ENCODE data around the gene CES3.
"Not testable (repeated sequence)": the region's sequence is repeated elsewhere in the genome, so short reads cannot be mapped to it uniquely, and the experiment has no call there.

The CES3 gene

GRCh38 chr16:66926171-66926947, 34.7 kb upstream of the CES3 start:
- no peak for DNase-seq (ENCODE audit: low spot score)

GRCh38 chr16:66926961-66927436, 34.1 kb upstream of the CES3 start:
- no peak for DNase-seq (ENCODE audit: low spot score)

GRCh38 chr16:66927918-66928649, 33.0 kb upstream of the CES3 start:
- DNase-seq (ENCODE audit: low spot score) = no peak

GRCh38 chr16:66928702-66929388, 32.2 kb upstream of the CES3 start:
- no peak for DNase-seq (ENCODE audit: low spot score)

- no peak for DNase-seq (ENCODE audit: low spot score)
Observed at GRCh38 chr16:66930189-66930588, 30.9 kb upstream of the CES3 start.

GRCh38 chr16:66931665-66932064, 29.4 kb upstream of the CES3 start:
- DNase-seq (ENCODE audit: low spot score) = no peak

GRCh38 chr16:66932076-66932475, 29.0 kb upstream of the CES3 start:
- no peak for DNase-seq (ENCODE audit: low spot score)

- no peak for DNase-seq (ENCODE audit: low spot score)
Observed at GRCh38 chr16:66933776-66934137, 27.3 kb upstream of the CES3 start.

GRCh38 chr16:66934138-66934838, 26.8 kb upstream of the CES3 start, which contains the start of gene CIAO2B:
Gene CIAO2B, minus strand, starts transcription at chr16:66934402. Its CDS starts 38 bp downstream, at chr16:66934364.
- peak; percentile 85 for DNase-seq (ENCODE audit: low spot score)

GRCh38 chr16:66934839-66935313, 26.2 kb upstream of the CES3 start:
- not testable (repeated sequence) for DNase-seq (ENCODE audit: low spot score)

GRCh38 chr16:66935314-66936011, 25.6 kb upstream of the CES3 start, which contains the start of gene CES2:
Gene CES2, plus strand, starts transcription at chr16:66935516. Its CDS starts 120 bp downstream, at chr16:66935636.
- DNase-seq (ENCODE audit: low spot score) = no peak

- DNase-seq (ENCODE audit: low spot score) = no peak
Observed at GRCh38 chr16:66936462-66936861, 24.6 kb upstream of the CES3 start.

- no peak for DNase-seq (ENCODE audit: low spot score)
Observed at GRCh38 chr16:66936889-66937554, 24.0 kb upstream of the CES3 start.

- DNase-seq (ENCODE audit: low spot score) = no peak
Observed at GRCh38 chr16:66937725-66938337, 23.2 kb upstream of the CES3 start.

GRCh38 chr16:66939366-66939765, 21.7 kb upstream of the CES3 start:
- DNase-seq (ENCODE audit: low spot score) = no peak

- no peak for DNase-seq (ENCODE audit: low spot score)
Observed at GRCh38 chr16:66940236-66940635, 20.8 kb upstream of the CES3 start.

- DNase-seq (ENCODE audit: low spot score) = no peak
Observed at GRCh38 chr16:66942981-66943380, 18.1 kb upstream of the CES3 start.

- DNase-seq (ENCODE audit: low spot score) = no peak
Observed at GRCh38 chr16:66943426-66944053, 17.5 kb upstream of the CES3 start.

GRCh38 chr16:66944054-66944441, 17.0 kb upstream of the CES3 start:
- no peak for DNase-seq (ENCODE audit: low spot score)

GRCh38 chr16:66944971-66945370, 16.1 kb upstream of the CES3 start:
- DNase-seq (ENCODE audit: low spot score) = not testable (repeated sequence)

Data from HuH-7.5 (cell line).